Activated naive CD8-positive, alpha-beta T cell treated with anti-CD3 and anti-CD28 coated beads, Interleukin-2, amount 50 U/mL, for 24 hours (primary cell): Measurements from ENCODE around the gene MARK1.
"Not testable (repeated sequence)": the region's sequence is repeated elsewhere in the genome, so short reads cannot be mapped to it uniquely, and the experiment has no call there.

ENCODE experiments used
- ATAC-seq: fragments of 150-1000 bp; cut with Tn5 transposase; one replicate; pipeline ENCODE4 v1.10.0; 2021
- DNase-seq: peaks from one replicate; pipeline ENCODE4 v3.0.0; 2021
- H3K27ac Mint-ChIP-seq: one replicate; pipeline ENCODE4 v1.8.0; 2021; ENCODE audit warnings: mild to moderate bottlenecking, mixed read lengths
- H3K27me3 Mint-ChIP-seq: one replicate; pipeline ENCODE4 v1.8.0; 2021; ENCODE audit warnings: mixed read lengths
- H3K36me3 Mint-ChIP-seq: one replicate; pipeline ENCODE4 v1.8.0; 2021; ENCODE audit warnings: low read depth, mixed read lengths
- H3K4me1 Mint-ChIP-seq: one replicate; pipeline ENCODE4 v1.8.0; 2021; ENCODE audit warnings: mixed read lengths
- H3K4me3 Mint-ChIP-seq: one replicate; pipeline ENCODE4 v1.8.0; 2021; ENCODE audit warnings: mild to moderate bottlenecking, moderate library complexity, mixed read lengths
- H3K9me3 Mint-ChIP-seq: one replicate; pipeline ENCODE4 v1.8.0; 2021; ENCODE audit warnings: mixed read lengths

Gene MARK1

GRCh38 chr1:220563564-220563963 lies 35.6 kb downstream of the MARK1 start:
- Mint-ChIP-seq H3K9me3 (no peaks in the 10 kb centered on the region), H3K27ac (no peak overlapping the region), H3K27me3 (peaks cover 10% of the 10 kb centered on the region), H3K4me1 (no peaks in the 10 kb centered on the region), H3K4me3 (no peak overlapping the region), H3K36me3 (no peaks in the 10 kb centered on the region)
- ATAC-seq (no peak), DNase-seq (no peak)

- Mint-ChIP-seq H3K9me3 (no peaks in the 10 kb centered on the region), H3K27ac (no peak overlapping the region), H3K4me1 (no peaks in the 10 kb centered on the region), H3K4me3 (no peak overlapping the region), H3K27me3 (peaks cover 10% of the 10 kb centered on the region), H3K36me3 (no peaks in the 10 kb centered on the region)
- DNase-seq, result no peak
- no peak for ATAC-seq
Measured at GRCh38 chr1:220564216-220564615, 36.3 kb downstream of the MARK1 start.

GRCh38 chr1:220565670-220566069 lies 37.7 kb downstream of the MARK1 start:
- Mint-ChIP-seq H3K4me1 (no peaks in the 10 kb centered on the region), H3K36me3 (no peaks in the 10 kb centered on the region)

GRCh38 chr1:220566869-220567268 lies 38.9 kb downstream of the MARK1 start:
- Mint-ChIP-seq H3K27me3 (peaks cover 10% of the 10 kb centered on the region), H3K4me1 (no peaks in the 10 kb centered on the region), H3K36me3 (no peaks in the 10 kb centered on the region), H3K9me3 (no peaks in the 10 kb centered on the region), H3K27ac (no peak overlapping the region), H3K4me3 (no peak overlapping the region)
- DNase-seq, result no peak
- ATAC-seq, result no peak

More at GRCh38 chr1:220565670-220566069, 37.7 kb downstream of the MARK1 start:
- no peak overlapping the region for H3K27ac Mint-ChIP-seq
- no peak overlapping the region for H3K4me3 Mint-ChIP-seq
- ATAC-seq (no peak), DNase-seq (no peak)
- no peaks in the 10 kb centered on the region for H3K9me3 Mint-ChIP-seq
- peaks cover 10% of the 10 kb centered on the region for H3K27me3 Mint-ChIP-seq

GRCh38 chr1:220572416-220572815 lies 44.5 kb downstream of the MARK1 start:
- ATAC-seq (no peak), DNase-seq (no peak)
- Mint-ChIP-seq H3K4me3 (no peak overlapping the region), H3K4me1 (no peaks in the 10 kb centered on the region), H3K27ac (no peak overlapping the region), H3K36me3 (no peaks in the 10 kb centered on the region), H3K9me3 (peaks cover 22% of the 10 kb centered on the region), H3K27me3 (peaks cover 3% of the 10 kb centered on the region)

- H3K4me3 Mint-ChIP-seq, result no peak overlapping the region
- H3K9me3 Mint-ChIP-seq, result peaks cover 22% of the 10 kb centered on the region
- H3K4me1 Mint-ChIP-seq, result no peaks in the 10 kb centered on the region
- ATAC-seq (no peak), DNase-seq (no peak)
- peaks cover 3% of the 10 kb centered on the region for H3K27me3 Mint-ChIP-seq
- no peak overlapping the region for H3K27ac Mint-ChIP-seq
- no peaks in the 10 kb centered on the region for H3K36me3 Mint-ChIP-seq
Measured at GRCh38 chr1:220573836-220574235, 45.9 kb downstream of the MARK1 start.

GRCh38 chr1:220575718-220576497 lies 48.0 kb downstream of the MARK1 start:
- Mint-ChIP-seq H3K9me3 (peaks cover 22% of the 10 kb centered on the region), H3K36me3 (no peaks in the 10 kb centered on the region), H3K4me3 (no peak overlapping the region), H3K4me1 (no peaks in the 10 kb centered on the region), H3K27ac (no peak overlapping the region), H3K27me3 (peaks cover 3% of the 10 kb centered on the region)
- DNase-seq (no peak), ATAC-seq (no peak)

- Mint-ChIP-seq H3K4me3 (no peak overlapping the region), H3K27ac (no peak overlapping the region), H3K27me3 (peaks cover 2% of the 10 kb centered on the region), H3K9me3 (peaks cover 19% of the 10 kb centered on the region), H3K36me3 (no peaks in the 10 kb centered on the region), H3K4me1 (no peaks in the 10 kb centered on the region)
- ATAC-seq (no peak), DNase-seq (no peak)
Measured at GRCh38 chr1:220577926-220578325, 50.0 kb downstream of the MARK1 start.

- no peaks in the 10 kb centered on the region for H3K4me1 Mint-ChIP-seq
- H3K27me3 Mint-ChIP-seq, result no peaks in the 10 kb centered on the region
- H3K27ac Mint-ChIP-seq, result no peak overlapping the region
- H3K36me3 Mint-ChIP-seq, result no peaks in the 10 kb centered on the region
- no peak for ATAC-seq
- H3K9me3 Mint-ChIP-seq, result peaks cover 10% of the 10 kb centered on the region
- no peak overlapping the region for H3K4me3 Mint-ChIP-seq
- no peak for DNase-seq
Measured at GRCh38 chr1:220579317-220579716, 51.4 kb downstream of the MARK1 start.

- no peak for ATAC-seq
- H3K4me1 Mint-ChIP-seq, result no peaks in the 10 kb centered on the region
- no peak for DNase-seq
- H3K27ac Mint-ChIP-seq, result no peak overlapping the region
- H3K4me3 Mint-ChIP-seq, result no peak overlapping the region
- peaks cover 5% of the 10 kb centered on the region for H3K27me3 Mint-ChIP-seq
- H3K36me3 Mint-ChIP-seq, result no peaks in the 10 kb centered on the region
- no peaks in the 10 kb centered on the region for H3K9me3 Mint-ChIP-seq
Measured at GRCh38 chr1:220592714-220593113, 64.8 kb downstream of the MARK1 start.

- no peaks in the 10 kb centered on the region for H3K36me3 Mint-ChIP-seq
- no peaks in the 10 kb centered on the region for H3K9me3 Mint-ChIP-seq
- no peak overlapping the region for H3K27ac Mint-ChIP-seq
- H3K27me3 Mint-ChIP-seq, result peaks cover 5% of the 10 kb centered on the region
- no peaks in the 10 kb centered on the region for H3K4me1 Mint-ChIP-seq
- ATAC-seq (no peak), DNase-seq (no peak)
- H3K4me3 Mint-ChIP-seq, result no peak overlapping the region
Measured at GRCh38 chr1:220594356-220594755, 66.4 kb downstream of the MARK1 start.

- ATAC-seq, result no peak
- Mint-ChIP-seq H3K27me3 (peaks cover 5% of the 10 kb centered on the region), H3K27ac (no peak overlapping the region), H3K36me3 (no peaks in the 10 kb centered on the region), H3K9me3 (no peaks in the 10 kb centered on the region), H3K4me1 (no peaks in the 10 kb centered on the region), H3K4me3 (no peak overlapping the region)
- DNase-seq, result no peak
Measured at GRCh38 chr1:220595179-220595578, 67.2 kb downstream of the MARK1 start.

GRCh38 chr1:220604926-220605325 lies 77.0 kb downstream of the MARK1 start:
- ATAC-seq (no peak), DNase-seq (no peak)
- H3K27ac Mint-ChIP-seq, result no peak overlapping the region
- H3K9me3 Mint-ChIP-seq, result no peaks in the 10 kb centered on the region
- H3K4me1 Mint-ChIP-seq, result no peaks in the 10 kb centered on the region
- H3K36me3 Mint-ChIP-seq, result no peaks in the 10 kb centered on the region
- H3K4me3 Mint-ChIP-seq, result no peak overlapping the region
- H3K27me3 Mint-ChIP-seq, result peaks cover 4% of the 10 kb centered on the region

- not testable (repeated sequence) for H3K4me3 Mint-ChIP-seq, H3K36me3 Mint-ChIP-seq, ATAC-seq, H3K4me1 Mint-ChIP-seq, DNase-seq, H3K27ac Mint-ChIP-seq, H3K27me3 Mint-ChIP-seq, H3K9me3 Mint-ChIP-seq
Measured at GRCh38 chr1:220605651-220606050, 77.7 kb downstream of the MARK1 start.

- not testable (repeated sequence) for H3K9me3 Mint-ChIP-seq, ATAC-seq, H3K36me3 Mint-ChIP-seq, H3K27me3 Mint-ChIP-seq, DNase-seq, H3K4me1 Mint-ChIP-seq, H3K4me3 Mint-ChIP-seq, H3K27ac Mint-ChIP-seq
Measured at GRCh38 chr1:220611100-220611499, 83.2 kb downstream of the MARK1 start.

- Mint-ChIP-seq H3K36me3 (no peaks in the 10 kb centered on the region), H3K4me1 (no peaks in the 10 kb centered on the region), H3K27me3 (no peaks in the 10 kb centered on the region), H3K9me3 (no peaks in the 10 kb centered on the region), H3K27ac (no peak overlapping the region), H3K4me3 (no peak overlapping the region)
- ATAC-seq, result no peak
- DNase-seq, result no peak
Measured at GRCh38 chr1:220616836-220617235, 88.9 kb downstream of the MARK1 start.
